DND-41 (cell line): ENCODE measurements around the gene AUTS2.

Experiments used
- ATAC-seq: fragments of 200-7000 bp; cut with Tn5 transposase; 3 replicates; pipeline ENCODE4 v1.9.1; 2021; ENCODE audit warnings: low read depth; ENCODE audit not compliant: insufficient read depth
- DNase-seq: peaks from one replicate; pipeline ENCODE4 v3.0.0-alpha.2; 2020
- H2AFZ ChIP-seq: 2 replicates; pipeline ENCODE4 v1.6.0; 2012; ENCODE audit warnings: low read depth, low read length
- H3K27ac ChIP-seq: 2 replicates; pipeline ENCODE4 v1.5.1; 2012; ENCODE audit warnings: low read length, inconsistent platforms
- H3K27me3 ChIP-seq: fragments of 200-600 bp; sonication (generic); 2 replicates; pipeline ENCODE4 v1.6.0; 2012; ENCODE audit warnings: low read length, mild to moderate bottlenecking, inconsistent platforms; ENCODE audit not compliant: insufficient read depth, poor library complexity
- H3K36me3 ChIP-seq: 2 replicates; pipeline ENCODE4 v1.5.1; 2012; ENCODE audit warnings: low read length, inconsistent platforms; ENCODE audit not compliant: insufficient read depth
- H3K4me1 ChIP-seq: 2 replicates; pipeline ENCODE4 v1.5.1; 2012; ENCODE audit warnings: mild to moderate bottlenecking, low read length; ENCODE audit not compliant: insufficient read depth
- H3K4me2 ChIP-seq: 2 replicates; pipeline ENCODE4 v1.6.0; 2012; ENCODE audit warnings: mild to moderate bottlenecking, moderate library complexity, low read length, inconsistent platforms; ENCODE audit not compliant: insufficient read depth
- H3K4me3 ChIP-seq, 2 experiments: fragments of 200-600 bp in 1 of 2; shearing (Covaris generic) in 1 of 2; 2 replicates each; pipeline ENCODE4 v1.5.1; 2012 to 2016; ENCODE audit warnings: inconsistent platforms in 2 of 2, low read length in 2 of 2, mild to moderate bottlenecking in 2 of 2, low read depth in 1 of 2, moderate library complexity in 1 of 2
- H3K79me2 ChIP-seq: 2 replicates; pipeline ENCODE4 v1.6.0; 2012; ENCODE audit warnings: low read length, inconsistent platforms; ENCODE audit not compliant: insufficient read depth
- H3K9ac ChIP-seq: 2 replicates; pipeline ENCODE4 v1.6.0; 2012; ENCODE audit warnings: low read depth, mild to moderate bottlenecking, inconsistent platforms, low read length, moderate library complexity
- H3K9me3 ChIP-seq: 2 replicates; pipeline ENCODE4 v1.5.1; 2012; ENCODE audit warnings: low read length, moderate library complexity, mild to moderate bottlenecking, inconsistent platforms; ENCODE audit not compliant: insufficient read depth, severe bottlenecking
- H4K20me1 ChIP-seq: 2 replicates; pipeline ENCODE4 v1.6.0; 2012; ENCODE audit warnings: low read length; ENCODE audit not compliant: insufficient read depth
- CTCF ChIP-seq: IDR thresholded peaks from 2 replicates; pipeline ENCODE4 v1.5.1; 2012; ENCODE audit warnings: borderline replicate concordance, low read length, moderate library complexity, mild to moderate bottlenecking; ENCODE audit not compliant: poor library complexity, severe bottlenecking; ENCODE audit errors: extremely low read depth
- EZH2 ChIP-seq: IDR thresholded peaks from 3 replicates; pipeline ENCODE4 v1.6.1; 2012; ENCODE audit warnings: borderline replicate concordance, low read depth, mild to moderate bottlenecking, moderate library complexity, low read length, inconsistent platforms; ENCODE audit not compliant: severe bottlenecking

The AUTS2 gene

GRCh38 chr7:69654849-69655707 lies 56.8 kb downstream of the AUTS2 start:
- Histone ChIP-seq H3K36me3 (no peaks in the 10 kb centered on the region), H3K27me3 (no peaks in the 10 kb centered on the region), H3K79me2 (peaks cover 77% of the 10 kb centered on the region), H3K4me2 (no peak overlapping the region), H3K4me3 (no peak overlapping the region), H3K27ac (no peak overlapping the region), H4K20me1 (peaks cover 63% of the 10 kb centered on the region; the same call in 1 of the 2 replicates), H3K9me3 (no peaks in the 10 kb centered on the region), H3K9ac (no peak overlapping the region), H2AFZ (no peak overlapping the region), H3K4me1 (no peaks in the 10 kb centered on the region)
- DNase-seq (no peak), ATAC-seq (no peak)
- TF ChIP-seq CTCF (no peak), EZH2 (no peak)

GRCh38 chr7:69656077-69656476 lies 57.8 kb downstream of the AUTS2 start:
- H2AFZ ChIP-seq, result no peak overlapping the region
- H3K9ac ChIP-seq, result no peak overlapping the region
- H3K4me2 ChIP-seq, result no peak overlapping the region
- H3K36me3 ChIP-seq, result no peaks in the 10 kb centered on the region
- DNase-seq, result no peak
- peaks cover 76% of the 10 kb centered on the region for H3K79me2 ChIP-seq
- H3K9me3 ChIP-seq, result no peaks in the 10 kb centered on the region
- H3K4me3 ChIP-seq, result no peak overlapping the region
- H3K27ac ChIP-seq, result no peak overlapping the region
- TF ChIP-seq CTCF (no peak), EZH2 (no peak)
- H4K20me1 ChIP-seq, result peaks cover 61% of the 10 kb centered on the region; the same call in 1 of the 2 replicates
- ATAC-seq, result no peak
- H3K27me3 ChIP-seq, result no peaks in the 10 kb centered on the region
- no peaks in the 10 kb centered on the region for H3K4me1 ChIP-seq

- ATAC-seq (no peak), DNase-seq (no peak)
- no peaks in the 10 kb centered on the region for H3K4me1 ChIP-seq
- no peak overlapping the region for H3K4me2 ChIP-seq
- no peaks in the 10 kb centered on the region for H3K27me3 ChIP-seq
- H3K79me2 ChIP-seq, result peaks cover 77% of the 10 kb centered on the region
- no peak overlapping the region for H3K4me3 ChIP-seq
- H3K36me3 ChIP-seq, result no peaks in the 10 kb centered on the region
- no peaks in the 10 kb centered on the region for H3K9me3 ChIP-seq
- TF ChIP-seq EZH2 (no peak), CTCF (no peak)
- H3K9ac ChIP-seq, result no peak overlapping the region
- H3K27ac ChIP-seq, result no peak overlapping the region
- H2AFZ ChIP-seq, result no peak overlapping the region
- peaks cover 59% of the 10 kb centered on the region; the same call in 1 of the 2 replicates for H4K20me1 ChIP-seq
These were observed 58.6 kb downstream of the AUTS2 start for GRCh38 chr7:69656890-69657289.
